GM20000 (cell line): Measurements from ENCODE around the gene JMJD7.

ENCODE experiments used
- DNase-seq: peaks from one replicate; pipeline ENCODE4 v3.0.0; 2012; ENCODE audit warnings: low spot score
- TF ChIP-seq, protein P1 (sequence below): IDR thresholded peaks from 2 replicates; pipeline ENCODE4 v1.5.1; 2012; ENCODE audit warnings: mild to moderate bottlenecking, control low read depth; ENCODE audit errors: extremely low read depth, missing control alignments

The JMJD7 gene

DNA sequence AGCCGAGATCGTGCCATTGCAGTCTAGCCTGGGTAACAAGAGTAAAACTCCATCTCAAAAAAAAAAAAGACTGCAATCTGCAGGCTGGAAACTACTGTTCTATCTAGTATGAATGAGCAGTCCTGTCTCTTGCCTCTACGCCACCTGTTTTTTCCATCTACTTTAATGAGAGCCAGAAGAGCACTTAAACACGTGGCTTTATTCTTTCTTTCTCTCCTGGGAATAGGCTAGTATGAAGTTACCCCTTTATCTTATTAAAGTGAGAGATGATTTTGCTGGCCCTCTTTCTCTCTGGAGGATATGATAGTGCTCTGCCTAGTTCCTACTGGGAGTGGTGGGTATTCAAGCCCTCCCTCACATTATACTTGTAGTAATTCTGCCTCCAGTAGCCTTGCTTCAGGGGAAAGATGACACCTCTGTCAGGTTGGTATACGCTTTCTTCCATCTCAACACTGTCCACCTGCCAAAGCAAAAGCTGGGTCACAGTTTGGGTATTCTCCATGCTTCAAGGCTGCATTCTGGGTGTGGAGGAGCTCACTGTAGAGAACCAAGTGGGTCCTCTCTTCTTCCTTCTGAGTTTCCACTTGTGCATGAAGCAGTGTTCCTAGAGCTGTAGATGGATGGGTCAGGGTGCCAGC is 35.8 kb upstream of the JMJD7 start:
- TF ChIP-seq, protein P1, sequence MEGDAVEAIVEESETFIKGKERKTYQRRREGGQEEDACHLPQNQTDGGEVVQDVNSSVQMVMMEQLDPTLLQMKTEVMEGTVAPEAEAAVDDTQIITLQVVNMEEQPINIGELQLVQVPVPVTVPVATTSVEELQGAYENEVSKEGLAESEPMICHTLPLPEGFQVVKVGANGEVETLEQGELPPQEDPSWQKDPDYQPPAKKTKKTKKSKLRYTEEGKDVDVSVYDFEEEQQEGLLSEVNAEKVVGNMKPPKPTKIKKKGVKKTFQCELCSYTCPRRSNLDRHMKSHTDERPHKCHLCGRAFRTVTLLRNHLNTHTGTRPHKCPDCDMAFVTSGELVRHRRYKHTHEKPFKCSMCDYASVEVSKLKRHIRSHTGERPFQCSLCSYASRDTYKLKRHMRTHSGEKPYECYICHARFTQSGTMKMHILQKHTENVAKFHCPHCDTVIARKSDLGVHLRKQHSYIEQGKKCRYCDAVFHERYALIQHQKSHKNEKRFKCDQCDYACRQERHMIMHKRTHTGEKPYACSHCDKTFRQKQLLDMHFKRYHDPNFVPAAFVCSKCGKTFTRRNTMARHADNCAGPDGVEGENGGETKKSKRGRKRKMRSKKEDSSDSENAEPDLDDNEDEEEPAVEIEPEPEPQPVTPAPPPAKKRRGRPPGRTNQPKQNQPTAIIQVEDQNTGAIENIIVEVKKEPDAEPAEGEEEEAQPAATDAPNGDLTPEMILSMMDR = no peak
- DNase-seq = no peak

DNA sequence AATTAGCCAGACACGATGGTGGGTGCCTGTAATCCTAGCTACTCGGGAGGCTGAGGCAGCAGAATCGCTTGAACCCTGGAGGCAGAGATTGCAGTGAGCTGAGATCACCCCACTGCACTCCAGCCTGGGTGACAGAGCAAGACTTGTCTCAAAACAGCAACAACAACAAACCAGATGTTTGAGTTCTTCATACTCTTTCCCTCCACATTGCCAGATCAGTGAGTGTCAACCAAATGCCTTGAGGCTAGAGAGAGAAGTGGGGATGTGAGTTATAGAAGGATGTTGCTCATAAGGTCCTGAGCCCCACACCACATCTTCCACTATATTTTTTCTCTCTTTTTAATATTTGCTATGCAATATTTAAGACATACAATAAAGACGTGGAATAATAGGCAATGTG is 33.8 kb upstream of the JMJD7 start:
- TF ChIP-seq, protein P1 = no peak
- DNase-seq = no peak

DNA sequence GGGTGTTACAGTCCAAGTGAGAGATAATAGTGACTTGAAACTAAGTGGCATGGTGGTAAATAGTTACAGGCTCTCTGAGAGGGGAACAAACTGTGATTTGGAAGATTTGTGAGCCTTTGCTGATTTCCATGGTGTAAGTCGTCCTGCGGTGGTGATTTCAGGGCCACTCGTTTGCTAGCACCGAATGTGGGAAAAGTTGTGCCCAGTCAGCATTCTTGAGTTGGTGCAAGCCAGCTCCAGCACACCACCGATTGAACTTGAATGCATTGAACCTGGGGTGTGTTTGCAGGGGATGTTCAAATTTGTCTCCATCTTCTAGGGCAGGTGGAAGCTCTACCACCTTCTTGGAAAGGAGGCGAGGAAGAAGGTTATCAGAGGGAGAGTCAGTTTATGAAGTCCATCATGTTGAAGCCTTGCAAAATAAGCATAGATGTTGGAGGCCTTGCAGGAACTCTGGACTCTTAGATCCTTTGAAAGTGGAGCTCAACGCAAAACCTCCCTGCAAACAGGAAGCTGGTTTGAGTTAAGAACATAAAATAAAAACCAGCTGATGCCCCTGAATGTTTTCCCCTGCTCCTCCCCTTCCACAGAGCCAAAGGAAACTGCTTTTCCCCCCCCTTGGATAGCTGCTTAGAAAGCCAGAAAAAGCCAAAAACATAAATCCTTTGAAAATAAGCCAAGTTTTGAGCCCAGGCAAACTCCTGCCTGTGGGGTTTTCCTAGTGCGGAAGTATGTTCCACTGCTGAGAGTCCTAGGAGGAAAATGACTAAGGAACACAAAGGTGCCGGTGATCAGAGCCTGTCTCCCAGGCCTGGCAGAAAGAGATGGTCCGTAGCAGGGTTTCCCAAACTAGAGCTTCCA is 31.7 kb upstream of the JMJD7 start:
- TF ChIP-seq, protein P1 = no peak

DNA sequence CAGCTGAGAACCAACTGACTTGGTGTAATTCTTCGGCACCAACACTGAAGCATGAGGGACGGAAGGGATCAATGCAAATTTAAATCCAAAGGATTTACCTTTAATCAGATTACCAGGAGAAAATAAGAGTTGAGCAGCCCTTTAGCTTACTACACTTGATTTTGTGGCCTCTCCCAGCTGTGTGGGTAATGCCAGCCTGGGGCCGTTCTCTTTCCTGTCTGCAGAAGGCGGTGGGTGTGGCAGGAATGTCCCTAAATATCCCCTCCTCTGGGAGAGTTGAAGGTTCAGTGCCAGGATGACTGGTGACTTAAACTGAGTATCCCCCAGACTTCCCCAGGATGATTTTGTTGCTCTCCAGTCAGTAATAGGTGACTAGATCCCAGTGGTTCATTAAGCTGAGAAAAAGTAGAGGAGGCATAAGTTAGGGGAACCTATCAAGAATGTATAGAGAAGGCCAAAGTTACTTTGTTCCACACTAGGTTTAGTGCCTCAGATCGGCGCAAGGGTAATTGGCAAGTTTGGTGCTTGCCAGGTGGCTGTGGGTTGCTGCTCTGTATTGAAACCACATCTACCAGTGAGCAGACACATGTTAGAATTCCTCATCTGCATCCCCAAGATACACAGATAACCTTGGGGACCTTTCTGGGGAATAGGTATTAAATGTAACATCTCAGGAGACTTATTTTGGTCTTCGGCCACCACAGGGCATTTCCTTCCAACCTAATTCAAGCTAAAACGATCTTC is 30.5 kb upstream of the JMJD7 start:
- no peak for DNase-seq
- TF ChIP-seq, protein P1 = no peak

More for the DNA sequence above, 31.7 kb upstream of the JMJD7 start:
- DNase-seq = no peak

DNA sequence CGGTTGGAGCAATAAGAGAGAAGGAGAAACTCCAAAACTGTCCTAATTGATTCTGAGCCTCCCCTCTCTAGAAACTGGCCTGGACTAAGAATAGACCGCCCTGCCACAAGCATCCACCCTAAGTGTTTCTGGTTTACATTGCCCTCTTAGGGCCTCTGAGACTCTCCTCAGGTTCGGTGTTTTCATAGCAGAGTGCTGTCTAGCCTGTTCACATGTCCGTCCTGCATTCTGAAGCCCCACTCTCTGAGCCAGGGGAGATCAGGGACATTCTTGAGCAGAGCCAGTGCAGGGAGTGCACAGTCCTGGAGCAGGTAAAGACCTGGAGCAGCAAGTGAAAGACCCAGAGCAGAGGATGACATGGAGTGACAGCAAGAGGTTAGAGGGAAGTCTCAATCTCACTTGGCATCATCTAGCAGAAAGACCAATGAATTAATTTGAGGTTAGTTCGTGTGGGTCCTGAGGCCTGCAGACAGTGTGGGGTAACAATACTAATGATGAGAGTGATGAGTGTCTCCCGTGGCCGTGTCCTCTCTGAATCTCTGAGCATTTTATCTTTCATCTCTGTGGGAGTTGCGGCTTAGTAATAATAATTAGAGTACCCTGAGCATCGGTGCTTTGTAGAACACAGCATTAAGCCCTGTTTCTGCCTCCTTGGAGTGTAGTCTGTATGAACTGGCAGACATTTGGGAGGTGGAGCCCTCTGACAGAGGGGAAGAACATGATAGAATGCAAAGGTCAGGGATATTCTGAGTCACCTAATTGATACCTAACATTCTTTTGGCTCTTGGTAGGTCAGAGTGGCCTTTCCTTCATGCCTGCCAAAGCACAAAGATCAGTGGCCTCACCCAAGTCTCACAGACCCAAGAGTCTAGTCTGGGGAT is 29.0 kb upstream of the JMJD7 start:
- TF ChIP-seq, protein P1 = no peak
- DNase-seq = no peak

DNA sequence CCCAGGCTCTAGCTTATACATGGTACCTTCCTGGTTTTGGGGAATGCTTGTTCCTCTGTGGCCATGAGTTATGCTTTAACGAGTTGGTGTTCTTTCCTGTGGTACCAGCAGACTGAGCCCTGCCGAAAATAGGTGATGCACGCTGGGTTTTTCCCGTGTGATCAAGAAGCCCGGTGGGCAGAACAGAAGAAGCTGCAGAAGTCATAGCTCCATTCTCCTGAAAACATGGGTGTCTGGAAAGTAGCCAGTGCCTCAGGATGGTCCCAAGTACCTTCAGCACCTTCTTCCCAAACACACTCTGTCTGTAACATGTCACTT is 28.4 kb upstream of the JMJD7 start:
- DNase-seq = no peak
- TF ChIP-seq, protein P1 = no peak
